ENCODE measurements around the gene ZFR. TPM values are rescaled to one million over a fixed set of nuclear protein-coding genes. Genes with fewer than 3 reads are reported as not detected.

ZFR gene
- total and polyA plus RNA-seq, 9 of the 15 experiments (the other 6 are each of a cell fraction or from before 2014, with no cell fraction given), result 35.5 to 108 (median 71.1) TPM

- Histone ChIP-seq H2AFZ (ENCODE audit: low read depth, low read length) (no peak overlapping the region), H3K79me2 (ENCODE audit: control insufficient read depth, insufficient read depth, low read length) (peaks cover 66% of the 10 kb centered on the region), H3K9me3 (replicated peaks; ENCODE audit: control insufficient read depth, insufficient read depth, low read depth, low read length) (no peaks in the 10 kb centered on the region; the same call in 1 of the 2 replicates), H3K27ac (ENCODE audit: extremely low read depth, low read depth, low read length) (no peak overlapping the region), H4K20me1 (replicated peaks; ENCODE audit: control insufficient read depth, insufficient read depth, low read length) (no peaks in the 10 kb centered on the region), H3K4me3 (no peak overlapping the region), H3K9ac (ENCODE audit: insufficient read depth in 1 of 2, low read depth in 2 of 2, low read length in 2 of 2) (no peak overlapping the region), H3K4me1 (replicated peaks in 1 of 2; ENCODE audit: control insufficient read depth in 2 of 2, insufficient read depth in 2 of 2, low read length in 2 of 2) (peaks cover 0 to 4% of the 10 kb centered on the region in 2 experiments; a peak in 1 of 5 replicates), H3K36me3 (ENCODE audit: control insufficient read depth, insufficient read depth, low read length) (peaks cover 39% of the 10 kb centered on the region), H3K9me1 (ENCODE audit: control insufficient read depth, insufficient read depth, low read length) (no peaks in the 10 kb centered on the region), H3K27me3 (ENCODE audit: control insufficient read depth in 2 of 2, insufficient read depth in 2 of 2, low read length in 2 of 2) (no peaks in the 10 kb centered on the region), H3K4me2 (ENCODE audit: insufficient read depth, low read length) (no peak overlapping the region)
- no peak for DNase-seq (ENCODE audit: extremely low read depth in 1 of 4, low spot score in 3 of 4)
- ChIA-PET POLR2A (interaction anchor here (0.9 to 3.6 kb wide), 2 partner anchors 12 to 19 kb away, joined by 3 to 23 read pairs; no protein-coding TSS in a partner anchor), CTCF (ENCODE audit: low intra/inter-chr PET ratio) (no interaction called here)
- no peak for ATAC-seq
- intact Hi-C loops (cut with micrococcal nuclease), result no loop called here
- no TSS peak for BruUV-seq (replicated peaks)
- no peak for FAIRE-seq
- in situ Hi-C loops (cut with MboI), result no loop called here
- TF ChIP-seq PTBP1 (IDR thresholded peaks at IDR 0.05; ENCODE audit: low read depth, low read length) (no peak), SETDB1 (IDR thresholded peaks at IDR 0.05; ENCODE audit: low read length) (no peak), NCOA1 (IDR thresholded peaks at IDR 0.05; ENCODE audit: low read depth) (no peak), TEAD4 (IDR thresholded peaks at IDR 0.05; ENCODE audit: low read length) (no peak), TEAD4 (CRISPR knock-in tag; IDR thresholded peaks at IDR 0.05; ENCODE audit: borderline replicate concordance) (no peak), MEIS2 (IDR thresholded peaks at IDR 0.05; ENCODE audit: partially characterized antibody) (no peak), WHSC1 (IDR thresholded peaks at IDR 0.05; ENCODE audit: low read length) (no peak), ZBTB34 (CRISPR knock-in tag; IDR thresholded peaks at IDR 0.05) (no peak), GABPB1 (CRISPR knock-in tag; IDR thresholded peaks at IDR 0.05) (no peak), PHF21A (IDR thresholded peaks at IDR 0.05; ENCODE audit: borderline replicate concordance, low read depth) (no peak), ZNF239 (CRISPR knock-in tag; IDR thresholded peaks at IDR 0.05) (no peak), ZNF436 (CRISPR knock-in tag; IDR thresholded peaks at IDR 0.05) (no peak), CREB3 (tag; conservative IDR thresholded peaks at IDR 0.05; ENCODE audit: low read depth) (no peak), TAL1 (IDR thresholded peaks at IDR 0.05) (no peak)
- TF ChIP-seq, protein P1, sequence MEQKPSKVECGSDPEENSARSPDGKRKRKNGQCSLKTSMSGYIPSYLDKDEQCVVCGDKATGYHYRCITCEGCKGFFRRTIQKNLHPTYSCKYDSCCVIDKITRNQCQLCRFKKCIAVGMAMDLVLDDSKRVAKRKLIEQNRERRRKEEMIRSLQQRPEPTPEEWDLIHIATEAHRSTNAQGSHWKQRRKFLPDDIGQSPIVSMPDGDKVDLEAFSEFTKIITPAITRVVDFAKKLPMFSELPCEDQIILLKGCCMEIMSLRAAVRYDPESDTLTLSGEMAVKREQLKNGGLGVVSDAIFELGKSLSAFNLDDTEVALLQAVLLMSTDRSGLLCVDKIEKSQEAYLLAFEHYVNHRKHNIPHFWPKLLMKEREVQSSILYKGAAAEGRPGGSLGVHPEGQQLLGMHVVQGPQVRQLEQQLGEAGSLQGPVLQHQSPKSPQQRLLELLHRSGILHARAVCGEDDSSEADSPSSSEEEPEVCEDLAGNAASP (IDR thresholded peaks at IDR 0.05), result no peak
These were observed 23.5 kb downstream of the ZFR start for GRCh38 chr5:32421075-32421474.
